Mucosa of rectum (tissue), 2 donors: ENCODE data around the gene OPCML.

Source experiments
- H3K27ac ChIP-seq, 2 donors: one replicate each; pipeline ENCODE4 v1.7.0; 2013; ENCODE audit warnings: inconsistent platforms in 2 of 2, low read depth in 2 of 2, low read length in 2 of 2
- H3K27me3 ChIP-seq, 2 donors: one replicate each; pipeline ENCODE4 v1.7.0; 2013; ENCODE audit warnings: low read length in 2 of 2; ENCODE audit not compliant: control insufficient read depth in 2 of 2, insufficient read depth in 2 of 2
- H3K36me3 ChIP-seq, 2 donors: one replicate each; pipeline ENCODE4 v1.7.0; 2013; ENCODE audit warnings: low read length in 2 of 2; ENCODE audit not compliant: control insufficient read depth in 2 of 2, insufficient read depth in 2 of 2
- H3K4me1 ChIP-seq, 2 donors: one replicate each; pipeline ENCODE4 v1.7.0; 2013; ENCODE audit warnings: low read length in 2 of 2, mild to moderate bottlenecking in 1 of 2; ENCODE audit not compliant: control insufficient read depth in 2 of 2, insufficient read depth in 2 of 2
- H3K4me3 ChIP-seq, 2 donors: one replicate each; pipeline ENCODE4 v1.7.0; 2013; ENCODE audit warnings: low read length in 2 of 2
- H3K9ac ChIP-seq, 2 donors: one replicate each; pipeline ENCODE4 v1.7.0; 2013; ENCODE audit warnings: low read length in 2 of 2, low read depth in 1 of 2, mild to moderate bottlenecking in 1 of 2
- H3K9me3 ChIP-seq, 2 donors: one replicate each; pipeline ENCODE4 v1.7.0; 2013; ENCODE audit warnings: low read length in 2 of 2; ENCODE audit not compliant: control insufficient read depth in 2 of 2
- donor health status: healthy.
- donor health status: Normal muscosa, but diverticular disease.

The OPCML gene

GRCh38 chr11:132578580-132578979, 953.7 kb downstream of the OPCML start:
- no peak overlapping the region for H3K9ac ChIP-seq
- peaks cover 0 to 3% of the 10 kb centered on the region in 2 donors for H3K9me3 ChIP-seq
- no peaks in the 10 kb centered on the region for H3K36me3 ChIP-seq
- H3K4me1 ChIP-seq: no peaks in the 10 kb centered on the region
- H3K4me3 ChIP-seq: no peak overlapping the region
- H3K27ac ChIP-seq: no peak overlapping the region
- H3K27me3 ChIP-seq: no peaks in the 10 kb centered on the region

GRCh38 chr11:132576706-132577105, 955.6 kb downstream of the OPCML start:
- no peak overlapping the region for H3K9ac ChIP-seq
- H3K27ac ChIP-seq: no peak overlapping the region
- H3K27me3 ChIP-seq: no peaks in the 10 kb centered on the region
- no peaks in the 10 kb centered on the region for H3K36me3 ChIP-seq
- no peak overlapping the region for H3K4me3 ChIP-seq
- peaks cover 0 to 3% of the 10 kb centered on the region in 2 donors for H3K9me3 ChIP-seq
- no peaks in the 10 kb centered on the region for H3K4me1 ChIP-seq

GRCh38 chr11:132564091-132564885, 968.0 kb downstream of the OPCML start:
- no peaks in the 10 kb centered on the region for H3K36me3 ChIP-seq
- H3K4me1 ChIP-seq: no peaks in the 10 kb centered on the region
- no peaks in the 10 kb centered on the region for H3K27me3 ChIP-seq
- no peak overlapping the region for H3K27ac ChIP-seq
- H3K4me3 ChIP-seq: no peak overlapping the region
- no peak overlapping the region for H3K9ac ChIP-seq
- peaks cover 0 to 3% of the 10 kb centered on the region in 2 donors for H3K9me3 ChIP-seq

GRCh38 chr11:132563050-132563449, 969.3 kb downstream of the OPCML start:
- Histone ChIP-seq H3K9me3 (peaks cover 0 to 3% of the 10 kb centered on the region in 2 donors), H3K9ac (no peak overlapping the region), H3K27ac (no peak overlapping the region), H3K36me3 (no peaks in the 10 kb centered on the region), H3K27me3 (no peaks in the 10 kb centered on the region), H3K4me1 (no peaks in the 10 kb centered on the region), H3K4me3 (no peak overlapping the region)

DNA sequence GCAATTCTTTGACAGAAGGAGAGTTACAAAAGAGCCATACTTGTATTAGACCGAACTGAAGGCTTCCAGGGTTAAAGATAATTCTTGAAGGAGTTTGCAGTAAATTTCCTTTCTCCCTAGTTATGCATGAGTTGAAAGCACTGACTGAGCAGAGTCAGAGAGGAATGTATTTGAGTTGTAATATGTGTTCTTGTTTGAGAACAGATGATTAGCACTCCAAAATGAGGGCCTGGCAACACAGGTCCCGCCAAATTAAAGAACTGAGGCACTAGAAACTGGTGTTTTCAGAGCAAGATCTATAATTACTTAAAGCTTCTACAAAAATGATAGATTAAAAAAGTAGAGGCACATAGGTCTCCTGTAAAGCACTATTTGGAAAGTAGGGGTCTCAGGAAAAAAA, 970.4 kb downstream of the OPCML start:
- Histone ChIP-seq H3K36me3 (no peaks in the 10 kb centered on the region), H3K9me3 (peaks cover 0 to 3% of the 10 kb centered on the region in 2 donors), H3K9ac (no peak overlapping the region), H3K27ac (no peak overlapping the region), H3K4me3 (no peak overlapping the region), H3K27me3 (no peaks in the 10 kb centered on the region), H3K4me1 (no peaks in the 10 kb centered on the region)

DNA sequence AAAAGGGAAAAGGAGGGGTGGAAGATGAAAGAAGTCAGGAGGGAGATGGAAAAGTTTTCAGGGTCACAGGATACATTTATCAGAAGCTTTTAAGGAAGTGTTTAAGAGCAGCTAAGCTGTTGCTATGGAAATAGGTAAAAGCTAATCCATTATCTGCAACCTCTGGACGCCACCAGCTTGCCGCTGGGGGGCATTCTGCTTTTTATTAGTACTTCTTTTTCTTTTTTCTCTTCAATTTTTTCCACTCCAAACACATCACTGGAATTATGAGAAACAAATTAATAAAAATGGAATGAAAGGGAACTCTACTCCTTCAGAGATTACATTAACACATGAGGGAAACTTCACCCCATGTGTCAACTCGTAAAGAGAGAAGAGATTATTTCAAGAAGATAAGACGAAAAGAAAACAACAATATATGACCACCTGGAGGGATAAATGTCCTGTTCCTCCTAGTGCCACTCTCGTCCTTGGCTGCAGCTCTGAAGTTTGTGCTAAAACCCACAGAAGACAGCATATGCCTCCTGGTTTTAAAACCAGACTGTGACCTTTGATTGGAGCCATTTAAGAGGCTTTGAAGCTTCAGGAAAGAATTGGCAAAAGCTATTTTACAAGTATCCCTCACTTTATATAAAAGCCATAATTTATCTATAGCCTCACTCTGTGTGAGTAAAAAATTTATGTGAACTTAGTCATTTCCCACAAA, 972.8 kb downstream of the OPCML start:
- H3K27ac ChIP-seq: no peak overlapping the region
- no peak overlapping the region for H3K9ac ChIP-seq

DNA sequence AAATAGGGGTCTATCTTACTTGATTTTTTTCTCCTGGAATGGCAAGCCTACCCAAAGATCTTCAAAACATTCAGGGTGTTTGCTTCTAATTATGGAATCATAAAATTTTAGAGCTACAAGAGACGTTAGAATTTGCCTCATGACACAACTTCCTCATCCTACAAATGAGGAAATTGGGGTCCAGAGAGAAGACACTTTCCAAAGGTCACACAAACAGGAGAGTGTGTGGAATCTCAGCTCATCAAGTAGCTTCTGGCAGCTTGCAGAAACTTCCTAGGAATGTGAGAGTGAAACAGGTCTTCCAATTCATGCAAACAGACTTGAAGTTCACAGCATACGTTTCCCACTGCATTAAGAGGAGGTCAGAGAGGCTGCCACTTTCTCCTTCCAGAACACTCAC, 976.0 kb downstream of the OPCML start:
- Histone ChIP-seq H3K9ac (no peak overlapping the region), H3K27ac (no peak overlapping the region), H3K27me3 (no peaks in the 10 kb centered on the region), H3K9me3 (peaks cover 0 to 2% of the 10 kb centered on the region in 2 donors), H3K4me1 (no peaks in the 10 kb centered on the region), H3K36me3 (no peaks in the 10 kb centered on the region), H3K4me3 (no peak overlapping the region)

More for the DNA sequence above, 972.8 kb downstream of the OPCML start:
- no peaks in the 10 kb centered on the region for H3K27me3 ChIP-seq
- no peaks in the 10 kb centered on the region for H3K4me1 ChIP-seq
- peaks cover 0 to 4% of the 10 kb centered on the region in 2 donors for H3K9me3 ChIP-seq
- no peaks in the 10 kb centered on the region for H3K36me3 ChIP-seq
- no peak overlapping the region for H3K4me3 ChIP-seq

- no peak overlapping the region for H3K27ac ChIP-seq
- peaks cover 0 to 2% of the 10 kb centered on the region in 2 donors for H3K9me3 ChIP-seq
- no peaks in the 10 kb centered on the region for H3K27me3 ChIP-seq
- H3K36me3 ChIP-seq: no peaks in the 10 kb centered on the region
- no peak overlapping the region for H3K4me3 ChIP-seq
- no peaks in the 10 kb centered on the region for H3K4me1 ChIP-seq
- H3K9ac ChIP-seq: no peak overlapping the region
Measured at GRCh38 chr11:132555617-132556016, 976.7 kb downstream of the OPCML start.

- no peaks in the 10 kb centered on the region for H3K36me3 ChIP-seq
- no peak overlapping the region for H3K9ac ChIP-seq
- H3K27me3 ChIP-seq: no peaks in the 10 kb centered on the region
- no peaks in the 10 kb centered on the region for H3K4me1 ChIP-seq
- H3K4me3 ChIP-seq: no peak overlapping the region
- no peak overlapping the region for H3K27ac ChIP-seq
- H3K9me3 ChIP-seq: no peaks in the 10 kb centered on the region
Measured at GRCh38 chr11:132551016-132551415, 981.3 kb downstream of the OPCML start.

DNA sequence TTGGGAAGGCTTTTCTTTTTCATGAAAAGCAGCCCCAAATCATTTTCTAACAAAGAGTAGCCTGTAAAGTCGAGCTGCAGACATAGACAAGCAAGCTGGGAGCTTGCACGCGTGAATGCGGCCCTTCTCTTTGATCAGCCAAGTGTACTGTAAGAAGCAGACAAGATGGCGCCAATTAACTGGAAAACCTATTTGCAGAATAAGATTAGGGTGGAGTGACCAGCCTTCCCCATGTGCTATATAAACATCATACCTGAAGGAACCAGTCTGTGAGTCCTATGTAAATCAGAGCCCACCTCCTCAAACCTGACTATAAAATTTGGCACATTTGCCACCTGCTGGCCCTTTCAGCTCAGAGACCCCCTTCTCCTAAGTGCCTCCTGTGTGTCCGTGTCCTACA, 982.7 kb downstream of the OPCML start:
- H3K9me3 ChIP-seq: no peaks in the 10 kb centered on the region
- no peak overlapping the region for H3K27ac ChIP-seq
- no peak overlapping the region for H3K4me3 ChIP-seq
- H3K4me1 ChIP-seq: no peaks in the 10 kb centered on the region
- H3K36me3 ChIP-seq: no peaks in the 10 kb centered on the region
- H3K9ac ChIP-seq: no peak overlapping the region
- H3K27me3 ChIP-seq: no peaks in the 10 kb centered on the region
